ENCODE data around the gene POGLUT3. TPM values are rescaled to one million over a fixed set of nuclear protein-coding genes. Genes with fewer than 3 reads are reported as not detected.

POGLUT3 gene
- total and polyA plus RNA-seq, 7 experiments from 2014 or later = 5.7 to 15.7 (median 9.5) TPM

- Mint-ChIP-seq H3K4me1 (peaks cover 0 to 5% (median 0%) of the 10 kb centered on the region in 7 donors), H3K36me3 (peaks cover 0 to 35% (median 9%) of the 10 kb centered on the region in 5 donors), H3K4me3 (no peak overlapping the region), H3K27me3 (no peaks in the 10 kb centered on the region), H3K9me3 (peaks cover 0 to 4% (median 0%) of the 10 kb centered on the region in 11 donors), H3K27ac (no peak overlapping the region)
- Histone ChIP-seq H3K9me3 (ENCODE audit: control insufficient read depth in 2 of 3, low read length in 3 of 3) (no peaks in the 10 kb centered on the region), H3K36me3 (ENCODE audit: control insufficient read depth in 2 of 3, insufficient read depth in 3 of 3, low read length in 3 of 3) (no peaks in the 10 kb centered on the region), H3K4me3 (ENCODE audit: low read length) (no peak overlapping the region), H3K27me3 (ENCODE audit: control insufficient read depth in 2 of 2, insufficient read depth in 2 of 2, low read length in 2 of 2) (no peaks in the 10 kb centered on the region), H3K27ac (ENCODE audit: low read depth, low read length) (no peak overlapping the region), H3K4me1 (ENCODE audit: control insufficient read depth in 2 of 2, insufficient read depth in 2 of 2, low read length in 2 of 2) (no peaks in the 10 kb centered on the region)
- DNase-seq (no peak), ATAC-seq (no peak)
- intact Hi-C loops (cut with micrococcal nuclease) = no loop called here
- ChIA-PET POLR2A (no interaction called here), CTCF (no interaction called here)
Observed at GRCh38 chr11:108522318-108522717, 24.1 kb upstream of the POGLUT3 start.

- ATAC-seq (no peak), DNase-seq (no peak)
- no peaks in the 10 kb centered on the region for H3K27me3 Mint-ChIP-seq
- H3K4me3 Mint-ChIP-seq = no peak overlapping the region
- H3K27me3 ChIP-seq (ENCODE audit: control insufficient read depth in 2 of 2, insufficient read depth in 2 of 2, low read length in 2 of 2) = no peaks in the 10 kb centered on the region
- H3K27ac ChIP-seq (ENCODE audit: low read depth, low read length) = no peak overlapping the region
- POLR2A ChIA-PET = no interaction called here
- no peaks in the 10 kb centered on the region for H3K9me3 ChIP-seq (ENCODE audit: control insufficient read depth in 2 of 3, low read length in 3 of 3)
- H3K36me3 ChIP-seq (ENCODE audit: control insufficient read depth in 2 of 3, insufficient read depth in 3 of 3, low read length in 3 of 3) = peaks cover 0 to 9% (median 0%) of the 10 kb centered on the region in 3 experiments
- CTCF ChIA-PET = no interaction called here
- peaks cover 0 to 5% (median 0%) of the 10 kb centered on the region in 7 donors for H3K4me1 Mint-ChIP-seq
- intact Hi-C loops (cut with micrococcal nuclease) = loop anchor here in 1 of 2 donors (1.0 kb wide), 1 partner anchor 15 kb away; no protein-coding TSS in a partner anchor
- H3K27ac Mint-ChIP-seq = no peak overlapping the region
- H3K9me3 Mint-ChIP-seq = peaks cover 0 to 5% (median 0%) of the 10 kb centered on the region in 11 donors
- H3K4me3 ChIP-seq (ENCODE audit: low read length) = no peak overlapping the region
- H3K36me3 Mint-ChIP-seq = peaks cover 7 to 35% (median 14%) of the 10 kb centered on the region in 5 donors
- H3K4me1 ChIP-seq (ENCODE audit: control insufficient read depth in 2 of 2, insufficient read depth in 2 of 2, low read length in 2 of 2) = no peaks in the 10 kb centered on the region
Observed at GRCh38 chr11:108518581-108518980, 20.4 kb upstream of the POGLUT3 start.

DNA sequence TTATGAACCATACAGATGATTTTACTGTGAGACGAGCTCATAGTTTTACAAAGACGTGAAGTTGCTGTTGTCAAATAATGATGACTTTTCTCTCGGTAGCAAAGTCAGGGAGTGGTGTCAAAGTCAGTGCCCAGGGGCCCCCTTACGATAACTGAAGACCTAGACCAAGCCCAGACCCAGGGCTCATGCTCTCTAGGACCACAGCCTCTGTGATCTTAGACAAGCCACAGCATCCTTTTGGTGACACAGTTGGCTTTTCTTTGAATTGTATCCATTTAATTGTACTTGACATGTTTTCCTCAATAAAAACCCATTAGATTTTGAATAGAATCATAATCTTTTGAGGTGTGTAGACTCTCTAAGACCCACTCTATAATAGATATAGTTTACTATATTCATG, 17.9 kb upstream of the POGLUT3 start:
- no peaks in the 10 kb centered on the region for H3K4me1 ChIP-seq (ENCODE audit: control insufficient read depth in 2 of 2, insufficient read depth in 2 of 2, low read length in 2 of 2)
- intact Hi-C loops (cut with micrococcal nuclease) = no loop called here
- H3K4me3 ChIP-seq (ENCODE audit: low read length) = no peak overlapping the region
- H3K27ac ChIP-seq (ENCODE audit: low read depth, low read length) = no peak overlapping the region
- ChIA-PET POLR2A (no interaction called here), CTCF (no interaction called here)
- H3K27me3 ChIP-seq (ENCODE audit: control insufficient read depth in 2 of 2, insufficient read depth in 2 of 2, low read length in 2 of 2) = no peaks in the 10 kb centered on the region
- ATAC-seq = no peak
- DNase-seq = no peak
- H3K4me3 Mint-ChIP-seq = no peak overlapping the region
- H3K9me3 Mint-ChIP-seq = peaks cover 0 to 8% (median 0%) of the 10 kb centered on the region in 11 donors
- H3K36me3 Mint-ChIP-seq = peaks cover 7 to 46% (median 21%) of the 10 kb centered on the region in 5 donors
- peaks cover 0 to 2% (median 0%) of the 10 kb centered on the region in 7 donors for H3K4me1 Mint-ChIP-seq
- no peaks in the 10 kb centered on the region for H3K27me3 Mint-ChIP-seq
- H3K9me3 ChIP-seq (ENCODE audit: control insufficient read depth in 2 of 3, low read length in 3 of 3) = no peaks in the 10 kb centered on the region
- H3K27ac Mint-ChIP-seq = no peak overlapping the region
- peaks cover 0 to 12% (median 0%) of the 10 kb centered on the region in 3 experiments for H3K36me3 ChIP-seq (ENCODE audit: control insufficient read depth in 2 of 3, insufficient read depth in 3 of 3, low read length in 3 of 3)

DNA sequence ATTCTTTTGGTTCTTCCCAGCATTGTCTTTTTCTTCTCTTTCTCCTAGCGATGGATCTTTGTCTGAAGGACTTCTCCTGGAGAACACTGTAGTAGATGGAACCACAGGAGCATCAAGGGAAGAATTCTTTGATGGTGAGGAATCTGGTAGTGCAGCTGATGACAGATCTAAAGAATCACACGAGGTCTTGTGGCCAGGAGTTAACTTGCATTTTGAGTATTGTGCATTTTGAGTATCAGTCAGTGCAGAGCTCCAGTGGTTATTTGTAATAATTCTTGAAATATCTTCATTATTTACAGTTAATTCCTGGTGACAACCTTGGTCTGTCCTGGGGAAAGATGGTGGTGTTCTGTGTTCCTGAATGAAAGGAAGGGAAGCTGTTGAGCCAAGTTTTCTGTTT, 14.5 kb upstream of the POGLUT3 start:
- H3K4me1 Mint-ChIP-seq = no peaks in the 10 kb centered on the region
- H3K27me3 Mint-ChIP-seq = peaks cover 0 to 2% (median 0%) of the 10 kb centered on the region in 5 donors
- Histone ChIP-seq H3K36me3 (ENCODE audit: control insufficient read depth in 2 of 3, insufficient read depth in 3 of 3, low read length in 3 of 3) (peaks cover 0 to 12% (median 0%) of the 10 kb centered on the region in 3 experiments), H3K27me3 (ENCODE audit: control insufficient read depth in 2 of 2, insufficient read depth in 2 of 2, low read length in 2 of 2) (no peaks in the 10 kb centered on the region), H3K27ac (ENCODE audit: low read depth, low read length) (no peak overlapping the region), H3K4me3 (ENCODE audit: low read length) (no peak overlapping the region), H3K9me3 (ENCODE audit: control insufficient read depth in 2 of 3, low read length in 3 of 3) (no peaks in the 10 kb centered on the region), H3K4me1 (ENCODE audit: control insufficient read depth in 2 of 2, insufficient read depth in 2 of 2, low read length in 2 of 2) (no peaks in the 10 kb centered on the region)
- no peak overlapping the region for H3K4me3 Mint-ChIP-seq
- no peak for DNase-seq
- H3K27ac Mint-ChIP-seq = no peak overlapping the region
- ChIA-PET POLR2A (no interaction called here), CTCF (no interaction called here)
- intact Hi-C loops (cut with micrococcal nuclease) = no loop called here
- ATAC-seq = no peak
- peaks cover 0 to 8% (median 0%) of the 10 kb centered on the region in 11 donors for H3K9me3 Mint-ChIP-seq
- peaks cover 7 to 45% (median 17%) of the 10 kb centered on the region in 5 donors for H3K36me3 Mint-ChIP-seq

GRCh38 chr11:108511851-108512474, 13.8 kb upstream of the POGLUT3 start:
- H3K4me3 ChIP-seq (ENCODE audit: low read length) = no peak overlapping the region
- intact Hi-C loops (cut with micrococcal nuclease) = no loop called here
- CTCF ChIA-PET = no interaction called here

GRCh38 chr11:108508653-108509593, 10.7 kb upstream of the POGLUT3 start:
- Histone ChIP-seq H3K4me1 (ENCODE audit: control insufficient read depth in 2 of 2, insufficient read depth in 2 of 2, low read length in 2 of 2) (no peaks in the 10 kb centered on the region), H3K36me3 (ENCODE audit: control insufficient read depth in 2 of 3, insufficient read depth in 3 of 3, low read length in 3 of 3) (peaks cover 0 to 5% (median 0%) of the 10 kb centered on the region in 3 experiments), H3K9me3 (ENCODE audit: control insufficient read depth in 2 of 3, low read length in 3 of 3) (no peaks in the 10 kb centered on the region), H3K27ac (ENCODE audit: low read depth, low read length) (no peak overlapping the region), H3K27me3 (ENCODE audit: control insufficient read depth in 2 of 2, insufficient read depth in 2 of 2, low read length in 2 of 2) (no peaks in the 10 kb centered on the region), H3K4me3 (ENCODE audit: low read length) (no peak overlapping the region)
- ATAC-seq (no peak), DNase-seq (no peak)
- Mint-ChIP-seq H3K27me3 (peaks cover 0 to 5% (median 0%) of the 10 kb centered on the region in 5 donors), H3K4me1 (no peaks in the 10 kb centered on the region), H3K27ac (no peak overlapping the region), H3K36me3 (peaks cover 1 to 26% (median 10%) of the 10 kb centered on the region in 5 donors), H3K4me3 (no peak overlapping the region), H3K9me3 (peaks cover 0 to 3% (median 0%) of the 10 kb centered on the region in 11 donors)
- CTCF ChIA-PET = no interaction called here
- POLR2A ChIA-PET = interaction anchor here (0.6 kb wide), 1 partner anchor 17 kb away, joined by 3 read pairs; no protein-coding TSS in a partner anchor
- intact Hi-C loops (cut with micrococcal nuclease) = no loop called here

More at GRCh38 chr11:108511851-108512474, 13.8 kb upstream of the POGLUT3 start:
- no peak overlapping the region for H3K4me3 Mint-ChIP-seq
- ATAC-seq = no peak
- POLR2A ChIA-PET = no interaction called here
- no peaks in the 10 kb centered on the region for H3K9me3 ChIP-seq (ENCODE audit: control insufficient read depth in 2 of 3, low read length in 3 of 3)
- no peaks in the 10 kb centered on the region for H3K27me3 ChIP-seq (ENCODE audit: control insufficient read depth in 2 of 2, insufficient read depth in 2 of 2, low read length in 2 of 2)
- H3K27ac Mint-ChIP-seq = no peak overlapping the region
- H3K4me1 ChIP-seq (ENCODE audit: control insufficient read depth in 2 of 2, insufficient read depth in 2 of 2, low read length in 2 of 2) = no peaks in the 10 kb centered on the region
- H3K4me1 Mint-ChIP-seq = no peaks in the 10 kb centered on the region
- H3K36me3 Mint-ChIP-seq = peaks cover 7 to 41% (median 17%) of the 10 kb centered on the region in 5 donors
- H3K27ac ChIP-seq (ENCODE audit: low read depth, low read length) = no peak overlapping the region
- no peak for DNase-seq
- H3K9me3 Mint-ChIP-seq = peaks cover 0 to 8% (median 0%) of the 10 kb centered on the region in 11 donors
- H3K27me3 Mint-ChIP-seq = peaks cover 0 to 2% (median 0%) of the 10 kb centered on the region in 5 donors
- H3K36me3 ChIP-seq (ENCODE audit: control insufficient read depth in 2 of 3, insufficient read depth in 3 of 3, low read length in 3 of 3) = peaks cover 0 to 12% (median 0%) of the 10 kb centered on the region in 3 experiments
